ENCODE data around the gene MEIS2.

The MEIS2 gene

GRCh38 chr15:37105029-37105428 is 4.7 kb upstream of the MEIS2 start:
- H3K36me3 ChIP-seq (ENCODE audit: control insufficient read depth, insufficient read depth, low read length) = no peaks in the 10 kb centered on the region
- DNase-seq (ENCODE audit: extremely low read depth, insufficient read length) = no peak
- no peak for TF ChIP-seq CTCF (IDR thresholded peaks at IDR 0.05; ENCODE audit: insufficient read depth, low read length, poor library complexity, severe bottlenecking)
- no peaks in the 10 kb centered on the region; the same call in 1 of the 2 replicates for H3K27me3 ChIP-seq (replicated peaks; ENCODE audit: control insufficient read depth, insufficient read depth, low read length)
- no peak overlapping the region for H3K4me3 ChIP-seq (replicated peaks; ENCODE audit: low read depth, low read length)

GRCh38 chr15:37104424-37104981 is 4.2 kb upstream of the MEIS2 start:
- no peaks in the 10 kb centered on the region; the same call in 1 of the 2 replicates for H3K27me3 ChIP-seq (replicated peaks; ENCODE audit: control insufficient read depth, insufficient read depth, low read length)
- TF ChIP-seq CTCF (IDR thresholded peaks at IDR 0.05; ENCODE audit: insufficient read depth, low read length, poor library complexity, severe bottlenecking) = no peak
- DNase-seq (ENCODE audit: extremely low read depth, insufficient read length) = no peak
- no peak overlapping the region for H3K4me3 ChIP-seq (replicated peaks; ENCODE audit: low read depth, low read length)
- no peaks in the 10 kb centered on the region for H3K36me3 ChIP-seq (ENCODE audit: control insufficient read depth, insufficient read depth, low read length)

GRCh38 chr15:37103475-37104423 is 3.4 kb upstream of the MEIS2 start:
- no peaks in the 10 kb centered on the region; the same call in 1 of the 2 replicates for H3K27me3 ChIP-seq (replicated peaks; ENCODE audit: control insufficient read depth, insufficient read depth, low read length)
- no peak for DNase-seq (ENCODE audit: extremely low read depth, insufficient read length)
- H3K4me3 ChIP-seq (replicated peaks; ENCODE audit: low read depth, low read length) = no peak overlapping the region
- H3K36me3 ChIP-seq (ENCODE audit: control insufficient read depth, insufficient read depth, low read length) = no peaks in the 10 kb centered on the region
- TF ChIP-seq CTCF (IDR thresholded peaks at IDR 0.05; ENCODE audit: insufficient read depth, low read length, poor library complexity, severe bottlenecking) = no peak

GRCh38 chr15:37103163-37103435 is 2.8 kb upstream of the MEIS2 start:
- Histone ChIP-seq H3K36me3 (ENCODE audit: control insufficient read depth, insufficient read depth, low read length) (no peaks in the 10 kb centered on the region), H3K27me3 (replicated peaks; ENCODE audit: control insufficient read depth, insufficient read depth, low read length) (no peaks in the 10 kb centered on the region; the same call in 1 of the 2 replicates), H3K4me3 (replicated peaks; ENCODE audit: low read depth, low read length) (no peak overlapping the region)
- DNase-seq (ENCODE audit: extremely low read depth, insufficient read length) = no peak
- TF ChIP-seq CTCF (IDR thresholded peaks at IDR 0.05; ENCODE audit: insufficient read depth, low read length, poor library complexity, severe bottlenecking) = no peak

- H3K4me3 ChIP-seq (replicated peaks; ENCODE audit: low read depth, low read length) = peak overlapping the region; percentile 88
- no peaks in the 10 kb centered on the region for H3K36me3 ChIP-seq (ENCODE audit: control insufficient read depth, insufficient read depth, low read length)
- no peak for DNase-seq (ENCODE audit: extremely low read depth, insufficient read length)
- no peak for TF ChIP-seq CTCF (IDR thresholded peaks at IDR 0.05; ENCODE audit: insufficient read depth, low read length, poor library complexity, severe bottlenecking)
- H3K27me3 ChIP-seq (replicated peaks; ENCODE audit: control insufficient read depth, insufficient read depth, low read length) = no peaks in the 10 kb centered on the region; the same call in 1 of the 2 replicates
Observed at GRCh38 chr15:37102305-37103162, 2.2 kb upstream of the MEIS2 start.

Measured in GM06990 (cell line).